GM23248 (cell line): Measurements from ENCODE around the gene OR9A2.

ENCODE experiments used
- EZH2 ChIP-seq: fragments of 200-600 bp; sonication (generic); IDR thresholded peaks from 2 replicates; pipeline ENCODE4 v1.6.1; 2018; ENCODE audit warnings: antibody characterized with exemption, mild to moderate bottlenecking; ENCODE audit not compliant: insufficient read depth, poor library complexity, severe bottlenecking
- EZH2phosphoT487 ChIP-seq: fragments of 200-600 bp; sonication (generic); IDR thresholded peaks from 2 replicates; pipeline ENCODE4 v1.6.1; 2018; ENCODE audit warnings: antibody characterized with exemption, moderate library complexity, mild to moderate bottlenecking, low read depth; ENCODE audit not compliant: insufficient read depth

GRCh38 chr7:143023047-143023446, 3.9 kb downstream of the OR9A2 start:
- no peak for TF ChIP-seq EZH2
- no peak for TF ChIP-seq EZH2phosphoT487
